Stimulated activated CD8-positive, alpha-beta memory T cell treated with anti-CD3 and anti-CD28 coated beads, Interleukin-4, amount 100 ng/mL, for 1 hour (primary cell): Measurements from ENCODE around the gene SMAD5.
A peak's percentile ranks its signal among the peaks of the same experiment; 100 is the strongest.

Experiments
- DNase-seq, 2 donors: peaks; one replicate each; pipeline ENCODE4 v3.0.0-alpha.2; 2020; ENCODE audit warnings: low read depth in 2 of 2, low spot score in 1 of 2

SMAD5 gene

DNA sequence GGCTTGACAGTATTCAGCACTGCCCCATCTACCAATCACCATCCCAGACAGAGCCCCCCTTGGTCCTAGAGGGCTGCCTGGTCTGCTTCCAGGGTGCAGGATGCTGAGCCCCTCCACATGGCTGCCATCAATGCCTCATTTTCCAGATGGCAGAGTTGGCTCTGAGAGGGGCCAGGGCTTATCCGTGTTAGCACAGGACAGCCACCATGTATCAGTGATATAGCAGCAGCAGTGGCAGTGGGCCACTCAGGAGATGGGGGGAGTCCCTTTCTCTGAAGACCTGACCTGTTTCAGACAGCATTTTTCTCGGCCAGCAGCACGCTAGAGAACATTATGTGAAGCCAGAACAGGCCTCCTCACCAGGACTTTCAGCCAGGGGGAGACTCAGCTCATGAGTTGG, 61.9 kb downstream of the SMAD5 start:
- no peak for DNase-seq

DNA sequence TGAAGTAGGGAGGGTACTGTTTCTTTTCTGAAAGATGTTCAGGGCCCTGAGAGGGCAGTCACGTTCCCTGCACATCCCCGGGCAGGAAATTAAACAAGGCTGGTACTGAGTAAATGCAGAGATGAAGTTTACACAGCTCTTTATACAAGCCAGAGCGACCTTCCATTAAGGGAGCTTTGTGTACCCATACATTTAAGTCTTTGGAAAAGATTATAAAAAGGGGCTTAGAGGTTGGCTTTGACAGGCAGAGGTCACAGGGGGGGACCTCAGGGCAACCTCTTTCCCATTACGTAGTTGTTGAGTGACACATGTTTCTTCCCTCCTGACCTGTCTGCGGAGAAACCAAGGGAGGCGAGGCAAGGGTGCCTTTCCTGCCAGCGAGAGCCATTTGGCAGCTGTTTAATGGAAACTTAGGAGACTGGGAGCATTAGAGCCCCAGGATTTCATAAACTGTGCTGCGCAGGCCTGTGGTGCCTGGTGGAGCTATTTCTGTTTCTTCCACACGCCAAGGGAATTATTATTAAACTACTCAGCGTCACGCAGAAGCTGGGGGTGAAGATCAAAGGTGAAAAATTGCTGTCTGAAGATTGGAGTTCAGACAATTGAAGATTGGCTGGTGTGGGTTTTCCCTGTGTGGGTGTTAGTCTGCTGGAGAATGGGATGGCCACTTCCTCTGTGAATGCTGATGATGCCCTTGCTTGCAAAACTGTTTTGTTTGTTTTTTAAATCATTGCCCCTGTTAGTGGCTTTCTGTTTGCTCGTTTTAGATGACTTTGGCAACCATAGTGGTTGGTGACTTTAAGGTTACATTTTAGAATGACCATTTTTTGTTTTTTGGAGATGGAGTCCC, 63.6 kb downstream of the SMAD5 start:
- DNase-seq = no peak

GRCh38 chr5:136197462-136198142, 65.0 kb downstream of the SMAD5 start:
- no peak for DNase-seq

- no peak for DNase-seq
These were observed 65.8 kb downstream of the SMAD5 start for GRCh38 chr5:136198453-136198852.

DNA sequence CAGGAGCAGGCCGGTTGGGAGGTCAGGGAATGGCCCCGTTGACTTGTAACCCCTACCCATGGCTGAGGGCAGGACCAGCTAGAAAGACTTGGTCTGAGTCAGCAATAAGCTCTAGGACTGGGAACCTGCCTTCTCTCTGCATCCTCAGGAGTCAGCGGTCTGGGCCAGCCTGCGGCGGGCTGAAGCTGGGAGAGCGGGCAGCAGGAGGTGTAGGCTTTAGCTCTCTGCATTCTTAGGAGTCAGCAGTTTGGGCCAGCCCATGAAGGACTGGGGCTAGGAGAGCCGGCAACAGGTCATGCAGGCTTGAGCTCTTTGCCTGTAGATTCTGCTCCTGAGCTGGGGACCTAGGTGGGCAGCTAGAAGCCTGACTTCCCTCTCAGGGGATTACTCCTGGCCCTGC, 66.8 kb downstream of the SMAD5 start:
- no peak for DNase-seq

DNA sequence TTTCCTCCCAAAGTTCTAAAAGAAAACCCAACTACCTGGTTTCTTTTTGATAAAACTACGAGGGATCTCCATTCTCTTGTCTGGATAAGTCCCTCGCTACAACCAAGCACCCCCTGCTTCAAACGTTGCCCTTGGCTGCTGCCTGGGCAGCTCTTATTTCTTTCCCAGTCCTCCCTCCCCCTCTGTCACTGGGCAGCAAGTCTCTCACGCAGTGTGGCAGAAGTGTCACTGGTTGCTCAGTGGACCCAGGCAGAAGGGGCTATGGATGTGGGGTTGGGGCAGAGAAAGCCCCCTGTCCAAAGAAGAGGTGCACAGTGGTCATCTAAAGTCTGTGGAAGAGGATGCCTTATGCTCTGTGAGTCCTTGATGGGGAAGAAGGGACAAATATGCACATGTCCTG, 67.5 kb downstream of the SMAD5 start:
- no peak for DNase-seq

DNA sequence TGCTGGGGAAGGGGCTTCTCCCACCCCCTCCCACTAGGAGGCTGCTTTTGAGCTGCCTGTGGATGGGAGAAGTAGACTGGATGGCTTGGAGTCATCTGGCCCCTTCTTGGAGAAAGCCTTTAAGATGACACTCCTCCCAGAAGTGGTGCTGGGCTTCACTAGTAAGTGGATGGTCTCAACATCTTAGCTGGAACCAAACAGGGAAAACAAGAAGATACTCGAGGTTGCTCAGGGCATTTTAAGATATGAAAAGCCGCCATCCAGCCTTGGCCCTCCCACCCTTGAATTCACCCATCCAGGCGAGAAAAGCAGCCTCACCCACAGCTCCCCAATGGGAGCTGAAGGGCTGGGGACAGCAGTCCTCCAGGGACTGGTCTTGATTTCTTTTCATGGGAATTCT, 68.1 kb downstream of the SMAD5 start:
- DNase-seq = no peak

- DNase-seq = no peak
These were observed 69.2 kb downstream of the SMAD5 start for GRCh38 chr5:136201870-136202269.

DNA sequence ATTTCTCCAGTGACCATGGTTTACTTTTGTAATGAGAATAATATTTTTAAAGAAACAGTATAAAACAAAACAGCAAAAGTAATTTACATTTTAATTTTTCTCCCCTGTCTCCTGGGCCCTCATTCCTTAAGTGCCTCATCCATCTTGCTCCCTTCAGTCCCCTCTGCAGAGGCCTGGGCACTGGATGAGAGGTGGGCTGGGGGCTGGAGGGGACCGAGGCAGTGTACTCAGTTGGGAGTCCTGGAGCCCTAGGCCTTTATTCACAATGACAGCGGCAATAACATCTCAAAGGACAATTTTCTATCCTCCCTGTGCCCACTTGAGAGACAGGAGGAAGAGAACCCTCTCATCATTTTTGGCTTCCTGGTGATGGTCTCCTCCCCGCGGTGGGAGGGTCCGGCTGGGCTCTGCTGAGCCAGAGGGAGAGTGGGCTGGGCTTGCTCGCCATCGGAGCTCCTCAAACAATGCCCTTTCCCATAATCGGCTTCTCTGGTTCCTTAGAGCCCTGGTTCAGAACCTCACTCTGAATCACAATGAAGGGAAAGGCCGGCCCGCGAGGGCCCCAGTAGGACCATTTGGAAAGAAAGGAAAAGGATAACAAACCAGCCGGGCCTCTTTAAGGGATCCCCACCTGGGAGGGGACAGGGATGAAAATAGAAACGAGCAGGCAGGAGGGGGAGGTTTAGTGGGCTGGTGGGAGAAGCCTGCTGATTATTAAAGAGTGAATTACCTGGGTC, 70.0 kb downstream of the SMAD5 start:
- no peak for DNase-seq

GRCh38 chr5:136203303-136203922, 70.8 kb downstream of the SMAD5 start:
- no peak for DNase-seq

GRCh38 chr5:136205061-136205702, 72.5 kb downstream of the SMAD5 start:
- DNase-seq = no peak

DNA sequence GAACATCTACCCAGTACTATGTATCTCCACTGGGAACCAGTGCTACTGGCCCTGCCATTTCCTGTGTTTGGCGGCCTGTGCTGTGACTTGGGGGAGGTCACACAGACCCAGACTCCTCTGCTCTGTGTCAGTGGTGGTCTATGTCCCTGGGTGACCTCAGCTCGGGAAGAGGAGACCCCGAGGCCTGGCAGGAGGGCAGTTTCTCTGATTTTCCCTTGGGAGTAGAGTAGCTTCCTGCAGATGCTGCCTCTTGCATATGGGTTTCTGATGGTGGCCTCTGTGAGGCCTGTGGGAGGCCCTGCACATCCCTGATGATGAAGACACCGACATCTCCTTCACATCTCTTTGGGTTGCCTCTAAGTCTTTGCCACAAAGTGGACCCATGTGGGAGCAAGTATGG, 73.3 kb downstream of the SMAD5 start:
- no peak for DNase-seq

DNA sequence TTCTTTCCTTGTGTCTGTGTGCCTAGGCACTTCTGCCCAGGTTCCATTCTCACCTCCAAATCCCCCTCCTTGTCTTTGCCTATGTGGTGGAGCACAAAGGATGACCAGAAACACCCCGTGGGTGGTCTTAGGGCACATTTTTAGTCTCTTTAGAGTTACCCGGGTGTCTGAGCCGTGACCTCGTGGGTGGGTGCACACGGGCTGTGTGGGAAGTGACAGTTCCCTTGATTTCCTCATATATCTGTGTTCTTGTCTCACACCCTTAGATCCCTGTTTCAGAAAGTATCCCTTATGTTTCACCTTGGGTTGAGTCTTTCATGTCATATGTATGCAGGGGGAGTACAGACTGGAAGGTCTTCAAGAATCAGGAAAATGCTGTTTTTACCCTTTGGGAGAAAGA, 73.7 kb downstream of the SMAD5 start:
- no peak for DNase-seq

- no peak for DNase-seq
These were observed 75.0 kb downstream of the SMAD5 start for GRCh38 chr5:136207631-136208030.

DNA sequence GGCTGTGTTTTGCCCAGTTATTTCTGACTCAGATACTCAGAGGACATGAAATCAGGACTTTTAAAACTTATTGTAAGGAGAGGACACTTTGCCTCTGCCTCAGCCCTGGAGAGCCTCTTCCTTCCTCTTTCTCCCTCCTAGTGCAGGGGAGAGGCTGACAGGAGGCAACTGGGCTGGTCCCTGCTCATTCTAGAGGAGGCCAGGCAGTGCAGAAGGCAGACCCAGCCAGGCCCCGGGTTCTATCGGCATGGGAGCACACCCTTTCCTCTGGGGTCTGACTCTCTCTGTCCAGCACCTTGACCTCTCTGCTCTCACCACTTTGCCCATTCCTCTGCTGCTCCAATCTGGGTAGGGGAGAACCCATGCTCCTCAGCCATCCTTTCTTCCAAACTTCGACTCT, 76.3 kb downstream of the SMAD5 start:
- no peak for DNase-seq

DNA sequence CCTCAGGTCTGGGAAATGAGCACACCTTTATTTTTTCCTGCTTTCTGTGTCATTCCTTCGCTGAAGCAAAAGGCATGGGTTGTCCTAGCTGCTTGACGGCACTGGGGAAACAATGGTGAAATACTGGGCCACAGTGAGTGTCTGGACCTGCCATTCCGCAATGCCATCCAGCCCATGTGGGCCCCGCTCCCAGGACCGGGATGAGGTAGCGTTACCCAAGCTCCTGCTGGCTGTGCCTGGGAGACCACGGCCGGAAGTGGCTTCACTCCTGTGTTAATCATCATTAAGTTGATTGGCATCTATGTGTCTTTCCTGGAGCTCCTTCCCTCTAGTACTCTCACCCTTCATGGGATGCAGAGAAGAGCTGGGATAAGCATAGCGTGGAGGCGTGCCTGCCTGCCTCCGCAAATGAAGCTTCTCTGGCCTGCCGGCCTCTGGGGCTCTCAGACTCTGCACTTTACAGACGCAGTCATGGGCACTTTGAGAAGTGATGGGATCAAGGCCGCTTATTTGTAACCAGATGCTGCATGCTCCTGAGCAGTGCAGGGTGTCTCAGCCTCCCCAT, 76.8 kb downstream of the SMAD5 start:
- DNase-seq = no peak

- DNase-seq = no peak
These were observed 77.6 kb downstream of the SMAD5 start for GRCh38 chr5:136210259-136210658.

GRCh38 chr5:136211282-136212040, 78.8 kb downstream of the SMAD5 start:
- no peak for DNase-seq

- peak; percentile 6 to 13 for DNase-seq
These were observed 79.6 kb downstream of the SMAD5 start for GRCh38 chr5:136212252-136212721.
